Osteoblast (primary cell): ENCODE results near the gene CCDC12. TPM values are rescaled to one million over a fixed set of nuclear protein-coding genes. Genes with fewer than 3 reads are reported as not detected.

Source experiments
- DNase-seq: peaks from one replicate; pipeline ENCODE4 v3.0.0; 2011; ENCODE audit warnings: low spot score, mixed read lengths; ENCODE audit not compliant: insufficient read length; ENCODE audit errors: missing footprints
- H2AFZ ChIP-seq: 2 replicates; pipeline ENCODE4 v1.6.0; 2011; ENCODE audit warnings: mild to moderate bottlenecking, low read length
- H3K27ac ChIP-seq: 2 replicates; pipeline ENCODE4 v1.5.1; 2011; ENCODE audit warnings: mild to moderate bottlenecking, low read depth, low read length, moderate library complexity
- H3K27me3 ChIP-seq: 2 replicates; pipeline ENCODE4 v1.6.0; 2012; ENCODE audit warnings: mild to moderate bottlenecking, control low read depth, inconsistent platforms, low read length, moderate library complexity; ENCODE audit not compliant: insufficient read depth
- H3K36me3 ChIP-seq: 2 replicates; pipeline ENCODE4 v1.5.1; 2011; ENCODE audit warnings: mild to moderate bottlenecking, low read length, control low read depth, moderate library complexity; ENCODE audit not compliant: insufficient read depth
- H3K4me1 ChIP-seq: 2 replicates; pipeline ENCODE4 v1.5.1; 2011; ENCODE audit warnings: mild to moderate bottlenecking, low read length, control low read depth, moderate library complexity; ENCODE audit not compliant: insufficient read depth
- H3K4me2 ChIP-seq: 2 replicates; pipeline ENCODE4 v1.6.0; 2011; ENCODE audit warnings: mild to moderate bottlenecking, low read length; ENCODE audit not compliant: insufficient read depth
- H3K4me3 ChIP-seq: fragments of 200-600 bp; sonication (generic); 3 replicates; pipeline ENCODE4 v1.5.1; 2012; ENCODE audit warnings: mild to moderate bottlenecking, low read length, inconsistent platforms; ENCODE audit not compliant: insufficient read depth
- H3K79me2 ChIP-seq: 2 replicates; pipeline ENCODE4 v1.6.0; 2012; ENCODE audit warnings: mild to moderate bottlenecking, low read length, control low read depth, inconsistent platforms; ENCODE audit not compliant: insufficient read depth
- H3K9me3 ChIP-seq: 2 replicates; pipeline ENCODE4 v1.5.1; 2011; ENCODE audit warnings: low read depth, low read length, control low read depth
- H4K20me1 ChIP-seq: 2 replicates; pipeline ENCODE4 v1.6.0; 2012; ENCODE audit warnings: mild to moderate bottlenecking, low read length, control low read depth; ENCODE audit not compliant: insufficient read depth
- total RNA-seq: library from RNA; depleted of rRNA; stranded (reverse); fragments of >200 nt; gene quantifications from 2 replicates; pipeline ENCODE4 v1.2.3, GENCODE V29; 2012
- TF ChIP-seq, protein P1 (sequence below): IDR thresholded peaks from 2 replicates; pipeline ENCODE4 v1.5.1; 2011; ENCODE audit warnings: mild to moderate bottlenecking, low read depth, low read length, moderate library complexity; ENCODE audit errors: extremely low read depth

CCDC12 gene
- total RNA-seq, 1 donor = 20.6 TPM

DNA sequence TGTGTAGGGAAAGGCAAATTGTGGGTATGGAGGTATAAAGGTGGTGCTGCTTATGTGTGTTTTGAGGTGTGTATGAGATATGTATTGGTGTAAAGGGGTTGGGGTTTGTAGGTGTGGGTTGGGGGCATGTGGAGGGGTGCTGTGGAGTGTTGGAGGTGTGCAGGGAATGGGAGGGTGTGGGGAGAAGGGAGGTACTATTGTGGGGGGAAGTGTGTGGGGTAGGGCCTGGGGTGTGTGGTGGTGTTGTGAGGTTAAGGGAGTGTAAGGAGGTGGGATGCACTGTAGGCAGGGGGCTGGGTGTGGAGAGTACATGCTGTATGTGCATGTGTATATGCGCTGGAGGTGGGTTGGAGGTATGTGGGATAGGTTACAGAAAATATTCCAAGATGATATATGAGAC is 15.7 kb downstream of the CCDC12 start:
- H3K36me3 ChIP-seq = peaks cover 11% of the 10 kb centered on the region
- H3K9me3 ChIP-seq = no peaks in the 10 kb centered on the region
- H3K4me2 ChIP-seq = no peak overlapping the region
- peak overlapping the region; percentile 24 for H3K27ac ChIP-seq
- TF ChIP-seq, protein P1, sequence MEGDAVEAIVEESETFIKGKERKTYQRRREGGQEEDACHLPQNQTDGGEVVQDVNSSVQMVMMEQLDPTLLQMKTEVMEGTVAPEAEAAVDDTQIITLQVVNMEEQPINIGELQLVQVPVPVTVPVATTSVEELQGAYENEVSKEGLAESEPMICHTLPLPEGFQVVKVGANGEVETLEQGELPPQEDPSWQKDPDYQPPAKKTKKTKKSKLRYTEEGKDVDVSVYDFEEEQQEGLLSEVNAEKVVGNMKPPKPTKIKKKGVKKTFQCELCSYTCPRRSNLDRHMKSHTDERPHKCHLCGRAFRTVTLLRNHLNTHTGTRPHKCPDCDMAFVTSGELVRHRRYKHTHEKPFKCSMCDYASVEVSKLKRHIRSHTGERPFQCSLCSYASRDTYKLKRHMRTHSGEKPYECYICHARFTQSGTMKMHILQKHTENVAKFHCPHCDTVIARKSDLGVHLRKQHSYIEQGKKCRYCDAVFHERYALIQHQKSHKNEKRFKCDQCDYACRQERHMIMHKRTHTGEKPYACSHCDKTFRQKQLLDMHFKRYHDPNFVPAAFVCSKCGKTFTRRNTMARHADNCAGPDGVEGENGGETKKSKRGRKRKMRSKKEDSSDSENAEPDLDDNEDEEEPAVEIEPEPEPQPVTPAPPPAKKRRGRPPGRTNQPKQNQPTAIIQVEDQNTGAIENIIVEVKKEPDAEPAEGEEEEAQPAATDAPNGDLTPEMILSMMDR = no peak
- H2AFZ ChIP-seq = no peak overlapping the region
- H4K20me1 ChIP-seq = peaks cover 71% of the 10 kb centered on the region
- peaks cover 82% of the 10 kb centered on the region for H3K79me2 ChIP-seq
- DNase-seq = no peak
- H3K4me1 ChIP-seq = peaks cover 9% of the 10 kb centered on the region
- no peaks in the 10 kb centered on the region for H3K27me3 ChIP-seq
- no peak overlapping the region for H3K4me3 ChIP-seq

DNA sequence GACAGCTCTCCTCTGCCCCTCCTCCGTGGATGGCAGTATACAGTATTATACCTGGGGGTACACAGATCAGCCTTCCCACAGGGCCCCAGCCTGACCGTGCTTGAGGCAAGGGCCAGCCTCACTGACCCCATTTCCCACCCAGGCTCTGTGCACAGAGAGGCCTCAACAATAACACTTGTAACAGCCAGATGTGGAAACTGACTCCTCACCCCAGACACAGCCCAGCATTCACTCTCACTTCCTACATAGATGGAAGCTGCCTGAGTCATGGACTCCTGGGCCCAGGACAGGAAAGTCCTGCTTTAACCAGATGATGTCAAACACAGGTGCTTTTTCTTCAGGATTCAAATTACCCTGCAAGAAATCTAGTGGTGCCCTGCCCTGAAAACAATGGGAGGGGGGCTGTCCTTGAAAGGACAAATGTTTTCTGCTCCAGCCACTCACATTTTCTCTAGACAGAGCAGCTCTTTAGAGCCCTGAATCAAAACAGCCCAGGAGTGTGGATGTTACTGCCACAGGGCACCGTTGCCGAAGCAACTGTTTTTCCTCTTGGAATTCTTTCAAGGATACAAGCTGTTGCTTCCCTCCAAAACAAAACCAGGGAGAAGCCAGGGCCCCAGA is 16.4 kb downstream of the CCDC12 start:
- Histone ChIP-seq H3K79me2 (peaks cover 82% of the 10 kb centered on the region), H3K4me3 (no peak overlapping the region), H3K27me3 (no peaks in the 10 kb centered on the region), H3K36me3 (peaks cover 6% of the 10 kb centered on the region), H3K9me3 (no peaks in the 10 kb centered on the region), H3K4me2 (no peak overlapping the region), H3K27ac (peak overlapping the region; percentile 24), H2AFZ (no peak overlapping the region), H4K20me1 (peaks cover 71% of the 10 kb centered on the region), H3K4me1 (peaks cover 9% of the 10 kb centered on the region)
- DNase-seq = peak; percentile 96
- TF ChIP-seq, protein P1 = no peak

DNA sequence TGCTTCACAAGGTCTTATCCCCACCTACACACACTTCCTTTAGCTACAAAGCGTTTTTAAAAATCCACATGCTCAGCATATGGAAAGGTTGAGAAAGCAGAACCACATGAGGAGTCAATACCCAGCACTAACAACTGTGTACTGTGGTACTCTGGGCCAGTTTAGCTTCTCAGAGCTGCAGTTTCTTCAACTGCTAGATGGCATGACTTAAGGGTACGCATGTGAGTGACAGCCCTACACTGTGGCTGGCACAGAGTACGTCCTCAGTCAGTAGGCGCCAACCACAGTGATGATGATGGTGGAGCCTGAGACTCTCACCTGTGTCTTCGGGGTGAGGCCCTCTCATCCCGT is 17.4 kb downstream of the CCDC12 start:
- DNase-seq = no peak
- H3K9me3 ChIP-seq = no peaks in the 10 kb centered on the region
- H3K27me3 ChIP-seq = no peaks in the 10 kb centered on the region
- peak overlapping the region; percentile 24 for H3K27ac ChIP-seq
- H2AFZ ChIP-seq = no peak overlapping the region
- H3K79me2 ChIP-seq = peaks cover 88% of the 10 kb centered on the region
- H3K4me3 ChIP-seq = no peak overlapping the region
- TF ChIP-seq, protein P1 = no peak
- no peak overlapping the region for H3K4me2 ChIP-seq
- H3K4me1 ChIP-seq = peaks cover 9% of the 10 kb centered on the region
- H4K20me1 ChIP-seq = peaks cover 74% of the 10 kb centered on the region
- peaks cover 4% of the 10 kb centered on the region for H3K36me3 ChIP-seq

DNA sequence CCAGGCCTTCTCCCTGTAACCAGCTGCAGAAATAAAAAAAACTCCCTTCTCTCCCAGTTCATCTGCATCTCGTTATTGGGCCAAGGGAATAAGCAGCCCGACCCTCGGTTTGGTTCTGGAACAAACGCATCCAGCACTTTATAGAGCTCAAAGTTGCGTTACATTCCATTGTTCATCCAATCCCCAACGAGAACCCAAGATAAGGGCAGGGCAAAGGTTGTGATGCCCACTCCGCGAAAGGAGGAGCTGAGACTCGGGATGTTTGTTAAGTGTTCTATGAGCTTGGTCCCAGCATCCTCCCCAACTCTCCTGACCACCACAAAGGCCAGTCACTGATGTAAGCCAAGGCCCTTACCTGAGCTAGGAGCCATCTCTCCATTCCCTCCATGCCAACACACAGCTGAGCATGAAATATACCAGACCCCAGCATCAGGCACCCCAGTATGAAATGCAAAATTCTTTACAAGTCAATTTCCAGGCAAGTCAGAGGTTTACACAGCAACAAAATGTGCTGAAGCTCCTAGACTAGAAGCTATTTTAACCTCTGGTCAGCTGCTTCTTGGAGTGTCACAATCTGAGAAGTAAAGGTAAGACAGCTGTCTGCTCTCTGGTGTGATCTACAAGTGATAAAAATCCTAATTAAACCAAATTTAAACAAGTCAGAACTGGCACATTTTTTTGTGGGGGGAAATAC is 17.9 kb downstream of the CCDC12 start:
- H3K4me2 ChIP-seq = no peak overlapping the region
- no peak overlapping the region for H3K4me3 ChIP-seq
- peaks cover 4% of the 10 kb centered on the region for H3K36me3 ChIP-seq
- H3K27ac ChIP-seq = no peak overlapping the region
- H3K4me1 ChIP-seq = peaks cover 9% of the 10 kb centered on the region
- TF ChIP-seq, protein P1 = no peak
- no peak overlapping the region for H2AFZ ChIP-seq
- no peaks in the 10 kb centered on the region for H3K27me3 ChIP-seq
- H4K20me1 ChIP-seq = peaks cover 79% of the 10 kb centered on the region
- DNase-seq = no peak
- H3K9me3 ChIP-seq = no peaks in the 10 kb centered on the region
- peaks cover 93% of the 10 kb centered on the region for H3K79me2 ChIP-seq
